ENCODE data around the gene KEAP1. TPM values are rescaled to one million over a fixed set of nuclear protein-coding genes. Genes with fewer than 3 reads are reported as not detected.
"Not testable (repeated sequence)": the region's sequence is repeated elsewhere in the genome, so short reads cannot be mapped to it uniquely, and the experiment has no call there.

The KEAP1 gene
- total RNA-seq, 4 donors from 2014 or later, result 66.2 to 86.9 (median 76.4) TPM

GRCh38 chr19:10543420-10544241 lies 40.5 kb upstream of the KEAP1 start, which contains the start of gene ATG4D:
Gene ATG4D, plus strand, starts transcription at chr19:10543904. Its CDS starts 187 bp downstream, at chr19:10544091.
- DNase-seq, result no peak
- Histone ChIP-seq H3K36me3 (peaks cover 0 to 34% (median 11%) of the 10 kb centered on the region in 3 donors), H3K4me3 (peak within 1 kb of the TSS; percentile 82 to 96 (median 91)), H3K9me3 (no peaks in the 10 kb centered on the region), H3K27me3 (peaks cover 0 to 6% (median 0%) of the 10 kb centered on the region in 4 donors), H3K27ac (peak within 1 kb of the TSS; percentile 86 to 98 (median 96)), H3K4me1 (peaks cover 17 to 45% (median 20%) of the 10 kb centered on the region in 3 donors)
- 2 to 5% methylated on average over 5 to 7 of the region's 79 CpGs for WGBS, 2 donors
- TF ChIP-seq POLR2A (IDR thresholded peaks at IDR 0.05), result peak in 2 of 4 donors; percentile 81 to 88
- no peak for TF ChIP-seq CTCF (IDR thresholded peaks at IDR 0.05)
- intact Hi-C loops (cut with DNase I), result no loop called here

- peaks cover 0 to 28% (median 10%) of the 10 kb centered on the region in 3 donors for H3K36me3 ChIP-seq
Observed at GRCh38 chr19:10543059-10543419, 39.9 kb upstream of the KEAP1 start.

GRCh38 chr19:10539016-10539415 lies 35.9 kb upstream of the KEAP1 start:
- H3K4me1 ChIP-seq, result peaks cover 0 to 37% (median 14%) of the 10 kb centered on the region in 3 donors
- H3K36me3 ChIP-seq; DNase-seq; H3K9me3 ChIP-seq; H3K4me3 ChIP-seq; H3K27ac ChIP-seq; intact Hi-C loops (cut with DNase I): not testable (repeated sequence)
- H3K27me3 ChIP-seq, result peaks cover 0 to 17% (median 0%) of the 10 kb centered on the region in 4 donors
- 53 to 83% methylated on average over 5 to 7 of the region's 9 CpGs for WGBS, 2 donors

More at GRCh38 chr19:10543059-10543419, 39.9 kb upstream of the KEAP1 start:
- intact Hi-C loops (cut with DNase I), result no loop called here
- Histone ChIP-seq H3K27ac (peak overlapping the region; percentile 86 to 98 (median 96)), H3K9me3 (no peaks in the 10 kb centered on the region), H3K4me3 (peak overlapping the region in 3 of 4 donors; percentile 82 to 93 (median 89)), H3K4me1 (peaks cover 17 to 45% (median 20%) of the 10 kb centered on the region in 3 donors), H3K27me3 (peaks cover 0 to 6% (median 0%) of the 10 kb centered on the region in 4 donors)
- DNase-seq, result no peak
- WGBS, 2 donors, result 45 to 47% methylated on average over 8 of the region's 8 CpGs
- TF ChIP-seq CTCF (IDR thresholded peaks at IDR 0.05) (no peak), POLR2A (IDR thresholded peaks at IDR 0.05) (no peak)

- WGBS, 2 donors, result 67 to 68% methylated on average over 19 to 20 of the region's 20 CpGs
- Histone ChIP-seq H3K9me3 (no peaks in the 10 kb centered on the region), H3K4me1 (peaks cover 0 to 41% (median 16%) of the 10 kb centered on the region in 3 donors), H3K36me3 (no peaks in the 10 kb centered on the region), H3K27ac (no peak overlapping the region), H3K27me3 (peaks cover 0 to 17% (median 0%) of the 10 kb centered on the region in 4 donors), H3K4me3 (no peak overlapping the region)
- intact Hi-C loops (cut with DNase I), result no loop called here
- no peak for DNase-seq
- TF ChIP-seq POLR2A (IDR thresholded peaks at IDR 0.05) (no peak), CTCF (IDR thresholded peaks at IDR 0.05) (no peak)
Observed at GRCh38 chr19:10538204-10538983, 35.2 kb upstream of the KEAP1 start.

- no peaks in the 10 kb centered on the region for H3K36me3 ChIP-seq
- intact Hi-C loops (cut with DNase I), result no loop called here
- H3K27me3 ChIP-seq, result peaks cover 0 to 17% (median 0%) of the 10 kb centered on the region in 4 donors
- 67 to 78% methylated on average over 11 of the region's 11 CpGs for WGBS, 2 donors
- no peak overlapping the region for H3K4me3 ChIP-seq
- no peak for TF ChIP-seq CTCF (IDR thresholded peaks at IDR 0.05)
- no peak for TF ChIP-seq POLR2A (IDR thresholded peaks at IDR 0.05)
- peaks cover 0 to 39% (median 12%) of the 10 kb centered on the region in 3 donors for H3K4me1 ChIP-seq
- H3K27ac ChIP-seq, result no peak overlapping the region
- DNase-seq, result no peak
- H3K9me3 ChIP-seq, result no peaks in the 10 kb centered on the region
Observed at GRCh38 chr19:10537668-10538067, 34.5 kb upstream of the KEAP1 start.

Measured in esophagus squamous epithelium (tissue), 5 donors.